Measurements from ENCODE around the gene ARL6IP1. TPM values are rescaled to one million over a fixed set of nuclear protein-coding genes. Genes with fewer than 3 reads are reported as not detected.
A peak's percentile ranks its signal among the peaks of the same experiment; 100 is the strongest.
"Not testable (repeated sequence)": the region's sequence is repeated elsewhere in the genome, so short reads cannot be mapped to it uniquely, and the experiment has no call there.

The ARL6IP1 gene
- total RNA-seq, 1 donor from 2014 or later, result 98.3 TPM

GRCh38 chr16:18784917-18785623 lies 16.3 kb downstream of the ARL6IP1 start:
- CTCF ChIA-PET, result interaction anchor here (1.1 kb wide), 1 partner anchor 17 kb away, joined by 5 read pairs; the partner anchor contains the start of gene ARL6IP1
- intact Hi-C loops (cut with micrococcal nuclease), result no loop called here
- Mint-ChIP-seq H3K27me3 (no peaks in the 10 kb centered on the region), H3K9me3 (peaks cover under 1% of the 10 kb centered on the region), H3K4me1 (peaks cover 58% of the 10 kb centered on the region), H3K36me3 (ENCODE audit: low read depth) (peaks cover 72% of the 10 kb centered on the region), H3K4me3 (no peak overlapping the region), H3K27ac (peak overlapping the region; percentile 3)
- TF ChIP-seq CTCF (IDR thresholded peaks at IDR 0.05), result no peak
- POLR2A ChIA-PET, result no interaction called here
- no peak for DNase-seq
- ATAC-seq (ENCODE audit: low read depth), result no peak

GRCh38 chr16:18783430-18784341 lies 17.7 kb downstream of the ARL6IP1 start:
- ATAC-seq (ENCODE audit: low read depth) (no peak), DNase-seq (no peak)
- Mint-ChIP-seq H3K27ac (no peak overlapping the region), H3K36me3 (ENCODE audit: low read depth) (peaks cover 61% of the 10 kb centered on the region), H3K4me3 (no peak overlapping the region), H3K27me3 (no peaks in the 10 kb centered on the region), H3K4me1 (peaks cover 46% of the 10 kb centered on the region), H3K9me3 (no peaks in the 10 kb centered on the region)
- no peak for TF ChIP-seq CTCF (IDR thresholded peaks at IDR 0.05)
- POLR2A ChIA-PET, result no interaction called here
- CTCF ChIA-PET, result interaction anchor here (0.9 kb wide), 1 partner anchor 18 kb away, joined by 3 read pairs; the partner anchor contains the start of gene ARL6IP1
- intact Hi-C loops (cut with micrococcal nuclease), result no loop called here

DNA sequence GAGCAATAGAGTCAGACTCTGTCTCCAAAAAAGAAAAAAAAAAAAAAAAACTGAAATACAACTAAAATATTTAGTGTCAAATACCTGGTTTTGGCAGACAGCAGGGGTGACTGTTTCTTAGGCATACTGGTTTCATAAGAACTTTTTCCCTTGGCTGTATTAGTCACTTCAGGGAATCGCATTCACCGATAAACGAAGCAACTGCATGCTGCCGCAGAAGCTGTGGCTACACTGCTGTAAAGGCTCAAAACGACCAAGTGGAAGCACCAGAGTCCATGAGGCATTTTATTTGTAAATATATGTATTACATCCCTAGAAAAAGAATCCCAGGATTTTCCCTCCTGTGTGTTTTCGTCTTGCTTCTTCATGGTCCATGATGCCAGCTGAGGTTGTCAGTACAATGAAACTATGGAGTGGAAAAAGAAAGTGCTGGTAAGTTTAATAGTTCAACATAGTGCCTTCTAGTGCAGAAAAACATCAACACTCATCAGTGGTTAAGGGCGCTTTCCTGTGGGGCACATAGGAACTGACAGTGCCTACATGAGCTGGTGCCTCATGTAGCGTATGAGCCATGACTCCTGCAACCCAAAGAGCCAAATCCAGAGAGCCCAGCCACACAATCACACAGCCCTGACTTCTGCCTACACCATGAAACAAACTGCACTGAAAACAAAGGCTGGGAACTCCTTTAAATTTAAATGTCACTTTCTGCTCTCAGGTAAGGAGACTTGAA lies 18.5 kb downstream of the ARL6IP1 start:
- ChIA-PET POLR2A (no interaction called here), CTCF (interaction anchor here (0.9 kb wide), 1 partner anchor 18 kb away, joined by 3 read pairs; the partner anchor contains the start of gene ARL6IP1)
- Mint-ChIP-seq H3K4me3 (no peak overlapping the region), H3K4me1 (peaks cover 38% of the 10 kb centered on the region), H3K36me3 (ENCODE audit: low read depth) (peaks cover 53% of the 10 kb centered on the region), H3K27ac (no peak overlapping the region), H3K27me3 (no peaks in the 10 kb centered on the region), H3K9me3 (no peaks in the 10 kb centered on the region)
- intact Hi-C loops (cut with micrococcal nuclease), result no loop called here
- TF ChIP-seq CTCF (IDR thresholded peaks at IDR 0.05), result no peak
- ATAC-seq (ENCODE audit: low read depth) (no peak), DNase-seq (no peak)

- CTCF ChIA-PET; H3K9me3 Mint-ChIP-seq; H3K27me3 Mint-ChIP-seq; H3K27ac Mint-ChIP-seq; ATAC-seq (ENCODE audit: low read depth); intact Hi-C loops (cut with micrococcal nuclease); DNase-seq; H3K4me3 Mint-ChIP-seq; POLR2A ChIA-PET: not testable (repeated sequence)
- Mint-ChIP-seq H3K36me3 (ENCODE audit: low read depth) (peaks cover 41% of the 10 kb centered on the region), H3K4me1 (peaks cover 23% of the 10 kb centered on the region)
These were observed 20.1 kb downstream of the ARL6IP1 start for GRCh38 chr16:18781232-18781631.

GRCh38 chr16:18780460-18781026 lies 20.8 kb downstream of the ARL6IP1 start:
- CTCF ChIA-PET; ATAC-seq (ENCODE audit: low read depth): not testable (repeated sequence)

DNA sequence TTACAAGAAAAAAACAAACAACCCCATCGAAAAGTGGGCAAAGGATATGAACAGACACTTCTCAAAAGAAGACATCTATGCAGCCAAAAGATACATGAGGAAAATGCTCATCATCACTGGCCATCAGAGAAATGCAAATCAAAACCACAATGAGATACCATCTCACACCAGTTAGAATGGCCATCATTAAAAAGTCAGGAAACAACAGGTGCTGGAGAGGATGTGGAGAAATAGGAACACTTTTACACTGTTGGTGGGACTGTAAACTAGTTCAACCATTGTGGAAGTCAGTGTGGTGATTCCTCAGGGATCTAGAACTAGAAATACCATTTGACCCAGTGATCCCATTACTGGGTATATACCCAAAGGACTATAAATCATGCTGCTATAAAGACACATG lies 23.7 kb downstream of the ARL6IP1 start:
- intact Hi-C loops (cut with micrococcal nuclease); H3K27me3 Mint-ChIP-seq; DNase-seq; H3K9me3 Mint-ChIP-seq; ATAC-seq (ENCODE audit: low read depth); H3K4me1 Mint-ChIP-seq; POLR2A ChIA-PET; CTCF ChIA-PET; H3K4me3 Mint-ChIP-seq; H3K27ac Mint-ChIP-seq: not testable (repeated sequence)
- H3K36me3 Mint-ChIP-seq (ENCODE audit: low read depth), result peaks cover 10% of the 10 kb centered on the region

More at GRCh38 chr16:18780460-18781026, 20.8 kb downstream of the ARL6IP1 start:
- intact Hi-C loops (cut with micrococcal nuclease); H3K27ac Mint-ChIP-seq; H3K4me3 Mint-ChIP-seq; H3K9me3 Mint-ChIP-seq; H3K27me3 Mint-ChIP-seq; POLR2A ChIA-PET; DNase-seq: not testable (repeated sequence)
- peaks cover 36% of the 10 kb centered on the region for H3K36me3 Mint-ChIP-seq (ENCODE audit: low read depth)
- peaks cover 16% of the 10 kb centered on the region for H3K4me1 Mint-ChIP-seq

DNA sequence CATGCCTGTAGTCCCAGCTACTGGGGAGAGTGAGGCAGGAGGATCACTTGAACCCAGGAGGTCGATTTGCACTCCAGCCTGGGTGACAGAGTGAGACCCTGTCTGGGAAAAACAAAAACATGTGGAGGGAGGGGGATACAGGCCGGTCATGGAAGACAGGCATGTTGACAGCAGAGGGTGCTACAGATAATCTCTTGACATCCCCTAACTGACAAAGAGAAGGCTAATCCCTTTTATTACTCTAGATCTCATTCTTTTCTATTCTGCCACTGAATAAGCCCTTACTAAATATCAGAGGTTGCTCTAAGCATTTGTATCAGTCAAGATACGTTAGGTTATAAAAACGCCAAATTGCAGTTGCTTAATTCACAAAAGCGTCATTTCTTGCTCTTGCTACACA lies 25.0 kb downstream of the ARL6IP1 start:
- ATAC-seq (ENCODE audit: low read depth); H3K4me1 Mint-ChIP-seq; H3K27me3 Mint-ChIP-seq; DNase-seq; H3K27ac Mint-ChIP-seq; intact Hi-C loops (cut with micrococcal nuclease); H3K4me3 Mint-ChIP-seq; H3K9me3 Mint-ChIP-seq; CTCF ChIA-PET; POLR2A ChIA-PET: not testable (repeated sequence)
- H3K36me3 Mint-ChIP-seq (ENCODE audit: low read depth), result peaks cover 10% of the 10 kb centered on the region

DNA sequence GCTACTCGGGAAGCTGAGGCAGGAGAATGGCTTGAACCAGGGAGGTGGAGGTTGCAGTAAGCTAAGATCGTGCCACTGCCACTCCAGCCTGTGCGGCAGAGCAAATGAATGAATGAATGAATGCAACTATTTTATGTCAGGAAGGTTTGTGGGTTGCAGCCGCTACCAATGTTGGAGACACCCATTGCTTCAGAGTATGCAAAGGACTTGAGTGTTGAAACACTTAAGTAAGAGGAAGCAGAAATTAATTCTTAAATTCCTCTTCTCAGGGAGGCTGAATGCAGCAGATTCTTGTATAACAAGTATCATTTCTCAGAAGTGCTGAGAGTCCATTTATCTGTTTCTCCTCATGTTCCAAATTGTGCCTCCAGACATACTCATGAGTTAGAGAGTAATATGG lies 26.7 kb downstream of the ARL6IP1 start:
- POLR2A ChIA-PET, result interaction anchor here (0.5 kb wide), 1 partner anchor 294 kb away, joined by 3 read pairs; no protein-coding TSS in a partner anchor
- CTCF ChIA-PET, result not testable (repeated sequence)

More for the DNA sequence above, 26.7 kb downstream of the ARL6IP1 start:
- H3K27ac Mint-ChIP-seq; H3K4me3 Mint-ChIP-seq; H3K9me3 Mint-ChIP-seq; ATAC-seq (ENCODE audit: low read depth); intact Hi-C loops (cut with micrococcal nuclease); H3K27me3 Mint-ChIP-seq; H3K4me1 Mint-ChIP-seq; DNase-seq: not testable (repeated sequence)
- H3K36me3 Mint-ChIP-seq (ENCODE audit: low read depth), result peaks cover 10% of the 10 kb centered on the region

Measured in activated B cell treated with CpG ODN at 0.5 μM for 24 hours (primary cell).